H9 (cell line): ENCODE measurements around the gene MGMT. TPM values are rescaled to one million over a fixed set of nuclear protein-coding genes. Genes with fewer than 3 reads are reported as not detected.

Source experiments
- DNase-seq: peaks from one replicate; pipeline ENCODE4 v3.0.0-alpha.2; 2017
- H2AFZ ChIP-seq: one replicate; pipeline ENCODE4 v1.6.1; 2013; ENCODE audit warnings: mild to moderate bottlenecking, low read length, control low read depth, moderate library complexity
- H2AK5ac ChIP-seq: 2 replicates; pipeline ENCODE4 v1.6.1; 2013; ENCODE audit warnings: low read length, control low read depth, mixed read lengths; ENCODE audit not compliant: insufficient read length
- H2BK120ac ChIP-seq: one replicate; pipeline ENCODE4 v1.6.1; 2013; ENCODE audit warnings: low read depth, mild to moderate bottlenecking, low read length, control low read depth, inconsistent platforms; ENCODE audit not compliant: poor library complexity, severe bottlenecking
- H2BK12ac ChIP-seq: 2 replicates; pipeline ENCODE4 v1.6.1; 2013; ENCODE audit warnings: low read length, control low read depth, mixed read lengths, low read depth; ENCODE audit not compliant: insufficient read length
- H2BK15ac ChIP-seq: 2 replicates; pipeline ENCODE4 v1.6.1; 2013; ENCODE audit warnings: low read depth, low read length, control low read depth
- H2BK20ac ChIP-seq: one replicate; pipeline ENCODE4 v1.6.1; 2013; ENCODE audit warnings: low read depth, mild to moderate bottlenecking, low read length, control low read depth, inconsistent platforms; ENCODE audit not compliant: poor library complexity, severe bottlenecking
- H2BK5ac ChIP-seq: 2 replicates; pipeline ENCODE4 v1.6.1; 2013; ENCODE audit warnings: low read length, control low read depth, mixed read lengths; ENCODE audit not compliant: insufficient read length
- H3K14ac ChIP-seq: 2 replicates; pipeline ENCODE4 v1.6.1; 2013; ENCODE audit warnings: low read length, control low read depth; ENCODE audit not compliant: insufficient read depth
- H3K18ac ChIP-seq: 2 replicates; pipeline ENCODE4 v1.6.1; 2013; ENCODE audit warnings: low read depth, mild to moderate bottlenecking, mixed read lengths, low read length, control low read depth; ENCODE audit not compliant: insufficient read length
- H3K23ac ChIP-seq: 2 replicates; pipeline ENCODE4 v1.6.1; 2013; ENCODE audit warnings: low read length, control low read depth, mixed read lengths, low read depth; ENCODE audit not compliant: insufficient read length
- H3K23me2 ChIP-seq: 2 replicates; pipeline ENCODE4 v1.6.1; 2013; ENCODE audit warnings: low read depth, mild to moderate bottlenecking, mixed read lengths, low read length, control low read depth; ENCODE audit not compliant: insufficient read length, poor library complexity, severe bottlenecking
- H3K27ac ChIP-seq: 2 replicates; pipeline ENCODE4 v1.5.1; 2013; ENCODE audit warnings: low read length, control low read depth, mixed read lengths, low read depth; ENCODE audit not compliant: insufficient read length
- H3K27me3 ChIP-seq: 2 replicates; pipeline ENCODE4 v1.6.1; 2013; ENCODE audit warnings: low read length, control low read depth, inconsistent platforms; ENCODE audit not compliant: insufficient read depth
- H3K4ac ChIP-seq: 2 replicates; pipeline ENCODE4 v1.6.1; 2013; ENCODE audit warnings: low read depth, mild to moderate bottlenecking, control low read depth, inconsistent platforms, low read length, moderate library complexity
- H3K4me1 ChIP-seq: 2 replicates; pipeline ENCODE4 v1.6.1; 2013; ENCODE audit warnings: low read length, control low read depth, inconsistent platforms; ENCODE audit not compliant: insufficient read depth
- H3K4me2 ChIP-seq: 2 replicates; pipeline ENCODE4 v1.6.1; 2013; ENCODE audit warnings: low read length, control low read depth, mixed read lengths; ENCODE audit not compliant: insufficient read length, insufficient read depth
- H3K56ac ChIP-seq: 2 replicates; pipeline ENCODE4 v1.6.1; 2013; ENCODE audit warnings: low read depth, mild to moderate bottlenecking, mixed read lengths, low read length, control low read depth; ENCODE audit not compliant: insufficient read length
- H3K79me1 ChIP-seq: 2 replicates; pipeline ENCODE4 v1.6.1; 2013; ENCODE audit warnings: low read depth, mild to moderate bottlenecking, moderate library complexity, low read length, control low read depth, inconsistent platforms; ENCODE audit not compliant: insufficient read depth, poor library complexity, severe bottlenecking
- H3K79me2 ChIP-seq: 2 replicates; pipeline ENCODE4 v1.6.1; 2013; ENCODE audit warnings: low read length, control low read depth, inconsistent platforms; ENCODE audit not compliant: insufficient read depth
- H3K9ac ChIP-seq: 2 replicates; pipeline ENCODE4 v1.6.1; 2013; ENCODE audit warnings: low read length, control low read depth, mixed read lengths; ENCODE audit not compliant: insufficient read length; ENCODE audit errors: extremely low read depth
- H3K9me3 ChIP-seq: one replicate; pipeline ENCODE4 v1.6.1; 2013; ENCODE audit warnings: low read depth, low read length, inconsistent platforms; ENCODE audit not compliant: control insufficient read depth
- H3T11ph ChIP-seq: one replicate; pipeline ENCODE4 v1.6.1; 2013; ENCODE audit warnings: mild to moderate bottlenecking, low read length, control low read depth, inconsistent platforms
- H4K20me1 ChIP-seq: one replicate; pipeline ENCODE4 v1.6.1; 2013; ENCODE audit not compliant: control insufficient read depth, insufficient read length, insufficient read depth
- H4K5ac ChIP-seq: 2 replicates; pipeline ENCODE4 v1.6.1; 2013; ENCODE audit warnings: low read depth, mild to moderate bottlenecking, mixed read lengths, low read length, control low read depth; ENCODE audit not compliant: insufficient read length
- H4K8ac ChIP-seq: replicated peaks from 2 replicates; pipeline ENCODE4 v1.6.1; 2013; ENCODE audit warnings: low read length, control low read depth, mixed read lengths, low read depth; ENCODE audit not compliant: insufficient read length
- H4K91ac ChIP-seq: 2 replicates; pipeline ENCODE4 v1.6.1; 2013; ENCODE audit warnings: low read depth, mild to moderate bottlenecking, moderate library complexity, mixed read lengths, low read length, control low read depth; ENCODE audit not compliant: insufficient read length
- H3K27ac Mint-ChIP-seq, 3 experiments: 2 replicates in 2 of 3; 3 replicates in 1 of 3; pipeline ENCODE4 v1.8.0; 2020 to 2021; ENCODE audit warnings: mixed read lengths in 3 of 3, mild to moderate bottlenecking in 1 of 3, moderate library complexity in 1 of 3
- H3K27me3 Mint-ChIP-seq: 2 replicates; pipeline ENCODE4 v1.8.0; 2021; ENCODE audit warnings: low read depth, mild to moderate bottlenecking, moderate library complexity, mixed read lengths
- H3K36me3 Mint-ChIP-seq, 3 experiments: 2 replicates in 2 of 3; 3 replicates in 1 of 3; pipeline ENCODE4 v1.8.0; 2020 to 2021; ENCODE audit warnings: low read depth in 3 of 3, mixed read lengths in 3 of 3; ENCODE audit not compliant: insufficient read depth in 1 of 3
- H3K4me1 Mint-ChIP-seq, 2 experiments: 2 replicates each; pipeline ENCODE4 v1.8.0; 2020; ENCODE audit warnings: mixed read lengths in 2 of 2
- H3K4me3 Mint-ChIP-seq, 2 experiments: 2 replicates in 1 of 2; 3 replicates in 1 of 2; pipeline ENCODE4 v1.8.0; 2020 to 2021; ENCODE audit warnings: mild to moderate bottlenecking in 2 of 2, mixed read lengths in 2 of 2, moderate library complexity in 1 of 2
- H3K9me3 Mint-ChIP-seq, 2 experiments: 2 replicates in 1 of 2; 3 replicates in 1 of 2; pipeline ENCODE4 v1.8.0; 2020; ENCODE audit warnings: mild to moderate bottlenecking in 2 of 2, mixed read lengths in 2 of 2, moderate library complexity in 1 of 2
- WGBS: extraction: QIAGEN DNeasy Blood & Tissue Kit; methylation state at CpG from one replicate; pipeline ENCODE4 v1.1.7; 2013; ENCODE audit warnings: missing lambda C conversion rate, low lambda C conversion rate, mixed read lengths; ENCODE audit not compliant: insufficient read length; ENCODE audit errors: extremely low coverage; 5-methylcytosine and 5-hydroxymethylcytosine counted together
- total RNA-seq: library from RNA; stranded (reverse); gene quantifications from 2 replicates; pipeline ENCODE4 v1.2.1, GENCODE V29; 2021
- TF ChIP-seq, protein P1 (sequence below): fragments of 200-600 bp; sonication (generic); conservative IDR thresholded peaks from 3 replicates; pipeline ENCODE4 v1.8.0; 2021; ENCODE audit warnings: antibody characterized with exemption, mild to moderate bottlenecking

MGMT gene
- total RNA-seq, 1 experiment from 2014 or later, result 18.4 TPM

DNA sequence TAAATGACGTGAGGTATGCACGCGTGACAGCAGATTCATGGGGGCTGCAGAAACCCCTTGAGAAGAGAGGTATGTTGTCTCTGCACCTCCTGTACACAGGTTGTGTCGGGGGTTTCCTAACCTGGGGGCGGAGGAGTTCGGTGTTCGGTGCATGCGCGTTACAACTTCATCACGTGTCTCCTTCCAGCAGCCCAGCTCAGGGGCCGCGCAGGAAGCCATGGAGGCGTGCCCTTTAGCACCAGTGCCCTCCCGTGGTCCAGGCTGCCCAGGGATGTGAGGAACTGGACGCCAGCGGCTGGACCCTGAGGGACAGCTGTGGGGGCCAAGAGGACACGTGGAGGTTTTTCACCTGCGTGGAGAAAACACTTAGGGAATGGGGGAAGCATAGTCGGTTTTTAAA, 310.6 kb downstream of the MGMT start:
- no peak overlapping the region for H3T11ph ChIP-seq
- no peak overlapping the region for H3K14ac ChIP-seq
- Mint-ChIP-seq H3K27ac (no peak overlapping the region), H3K36me3 (peaks cover 0 to 1% (median 0%) of the 10 kb centered on the region in 3 experiments; a peak in 1 of 7 replicates), H3K27me3 (no peaks in the 10 kb centered on the region; the same call in 1 of the 2 replicates), H3K4me1 (no peaks in the 10 kb centered on the region), H3K9me3 (no peaks in the 10 kb centered on the region), H3K4me3 (no peak overlapping the region)
- H3K79me2 ChIP-seq, result no peaks in the 10 kb centered on the region
- H2AFZ ChIP-seq, result no peak overlapping the region
- no peaks in the 10 kb centered on the region for H3K9me3 ChIP-seq
- no peak overlapping the region for H3K18ac ChIP-seq
- H3K23ac ChIP-seq, result no peak overlapping the region
- no peaks in the 10 kb centered on the region for H3K4me1 ChIP-seq
- no peak overlapping the region for H2BK20ac ChIP-seq
- WGBS, result no CpG with 5 or more reads among the region's 19 CpGs
- H4K20me1 ChIP-seq, result no peaks in the 10 kb centered on the region
- H3K23me2 ChIP-seq, result no peaks in the 10 kb centered on the region
- no peak overlapping the region for H4K5ac ChIP-seq
- no peak overlapping the region for H2BK15ac ChIP-seq
- H3K9ac ChIP-seq, result no peak overlapping the region
- no peaks in the 10 kb centered on the region for H3K79me1 ChIP-seq
- H3K4ac ChIP-seq, result no peak overlapping the region
- no peak overlapping the region for H2BK12ac ChIP-seq
- H2AK5ac ChIP-seq, result no peak overlapping the region
- no peak overlapping the region for H2BK5ac ChIP-seq
- H3K4me2 ChIP-seq, result no peak overlapping the region
- H3K27me3 ChIP-seq, result no peaks in the 10 kb centered on the region
- TF ChIP-seq, protein P1, sequence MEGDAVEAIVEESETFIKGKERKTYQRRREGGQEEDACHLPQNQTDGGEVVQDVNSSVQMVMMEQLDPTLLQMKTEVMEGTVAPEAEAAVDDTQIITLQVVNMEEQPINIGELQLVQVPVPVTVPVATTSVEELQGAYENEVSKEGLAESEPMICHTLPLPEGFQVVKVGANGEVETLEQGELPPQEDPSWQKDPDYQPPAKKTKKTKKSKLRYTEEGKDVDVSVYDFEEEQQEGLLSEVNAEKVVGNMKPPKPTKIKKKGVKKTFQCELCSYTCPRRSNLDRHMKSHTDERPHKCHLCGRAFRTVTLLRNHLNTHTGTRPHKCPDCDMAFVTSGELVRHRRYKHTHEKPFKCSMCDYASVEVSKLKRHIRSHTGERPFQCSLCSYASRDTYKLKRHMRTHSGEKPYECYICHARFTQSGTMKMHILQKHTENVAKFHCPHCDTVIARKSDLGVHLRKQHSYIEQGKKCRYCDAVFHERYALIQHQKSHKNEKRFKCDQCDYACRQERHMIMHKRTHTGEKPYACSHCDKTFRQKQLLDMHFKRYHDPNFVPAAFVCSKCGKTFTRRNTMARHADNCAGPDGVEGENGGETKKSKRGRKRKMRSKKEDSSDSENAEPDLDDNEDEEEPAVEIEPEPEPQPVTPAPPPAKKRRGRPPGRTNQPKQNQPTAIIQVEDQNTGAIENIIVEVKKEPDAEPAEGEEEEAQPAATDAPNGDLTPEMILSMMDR, result no peak
- no peak overlapping the region for H4K91ac ChIP-seq
- H2BK120ac ChIP-seq, result no peak overlapping the region
- H3K56ac ChIP-seq, result no peak overlapping the region
- no peak overlapping the region for H3K27ac ChIP-seq
- no peak overlapping the region for H4K8ac ChIP-seq
- DNase-seq, result no peak
